ENCODE results near the gene BBS1. TPM values are rescaled to one million over a fixed set of nuclear protein-coding genes. Genes with fewer than 3 reads are reported as not detected.
A peak's percentile ranks its signal among the peaks of the same experiment; 100 is the strongest.
"Not testable (repeated sequence)": the region's sequence is repeated elsewhere in the genome, so short reads cannot be mapped to it uniquely, and the experiment has no call there.

Gene BBS1
- total RNA-seq, 1 experiment from 2014 or later = 39.7 TPM

DNA sequence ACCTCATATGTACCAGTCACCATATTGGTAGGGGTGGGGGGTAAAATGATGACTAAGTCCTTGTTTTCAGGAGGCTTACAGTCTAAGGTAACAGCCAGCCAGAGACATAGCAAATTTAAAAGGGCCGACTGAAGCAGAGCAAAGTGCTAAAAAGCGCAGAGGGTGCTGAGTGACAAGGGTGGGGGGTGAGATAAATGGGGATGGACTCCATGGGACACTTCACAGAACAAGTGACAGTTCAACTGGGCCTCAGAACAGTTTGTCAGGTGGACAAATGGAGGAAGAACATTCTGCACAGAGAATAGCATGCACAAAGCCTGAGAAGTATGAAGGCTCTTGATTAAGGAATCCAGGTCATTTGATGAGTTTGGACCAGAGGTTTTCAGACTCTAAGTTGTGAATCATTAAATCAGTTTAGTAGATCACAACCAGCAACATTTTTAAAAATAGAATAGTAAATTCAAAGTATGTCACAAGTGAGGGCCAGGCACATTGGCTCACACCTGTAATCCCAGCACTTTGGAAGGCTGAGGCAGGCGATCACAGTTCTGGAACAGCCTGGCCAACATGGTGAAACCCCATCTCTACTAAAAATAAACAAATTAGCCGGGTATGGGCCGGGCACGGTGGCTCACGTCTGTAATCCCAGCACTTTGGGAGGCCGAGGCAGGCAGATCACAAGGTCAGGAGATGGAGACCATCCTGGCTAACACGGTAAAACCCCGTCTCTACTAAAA is 14.0 kb downstream of the BBS1 start:
- no peak for DNase-seq (ENCODE audit: low spot score)

DNA sequence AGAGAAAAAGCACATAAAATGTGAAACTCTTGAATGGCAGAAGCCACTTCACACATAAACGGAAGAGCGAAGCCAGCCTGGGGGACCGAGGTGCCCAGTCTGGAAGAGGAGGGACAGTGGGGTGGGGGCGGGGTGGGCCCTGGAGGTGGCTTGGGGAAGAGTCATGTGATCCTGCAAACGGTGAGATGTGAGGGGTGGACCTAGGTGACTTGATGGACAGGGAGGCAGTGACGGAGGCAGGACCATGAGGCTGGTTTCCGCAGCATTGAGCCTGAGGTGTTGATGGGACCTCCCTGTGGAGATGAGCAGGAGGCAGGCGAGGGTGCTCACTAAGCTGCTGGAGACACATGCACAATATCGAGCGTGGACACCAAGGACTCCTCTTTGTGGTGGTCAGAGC is 18.6 kb downstream of the BBS1 start:
- DNase-seq (ENCODE audit: low spot score) = no peak

DNA sequence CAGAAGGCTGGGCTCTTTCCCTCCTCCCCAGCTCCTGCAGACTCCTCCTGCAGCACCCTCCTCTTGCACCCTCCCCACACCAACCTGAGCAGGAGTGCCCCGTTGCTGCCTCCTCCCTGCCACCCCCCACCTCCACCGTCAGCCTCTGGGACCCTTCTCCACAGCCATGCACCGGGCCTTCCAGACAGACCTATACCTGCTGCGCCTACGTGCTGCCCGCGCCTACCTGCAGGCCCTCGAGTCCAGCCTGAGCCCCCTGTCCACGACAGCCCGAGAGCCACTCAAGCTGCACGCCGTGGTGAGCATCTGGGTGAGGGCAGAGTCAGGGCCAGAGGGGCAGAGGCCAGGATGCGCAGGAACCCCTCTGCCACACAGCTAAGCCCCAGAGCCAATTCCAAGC is 19.2 kb downstream of the BBS1 start:
- no peak for DNase-seq (ENCODE audit: low spot score)

DNA sequence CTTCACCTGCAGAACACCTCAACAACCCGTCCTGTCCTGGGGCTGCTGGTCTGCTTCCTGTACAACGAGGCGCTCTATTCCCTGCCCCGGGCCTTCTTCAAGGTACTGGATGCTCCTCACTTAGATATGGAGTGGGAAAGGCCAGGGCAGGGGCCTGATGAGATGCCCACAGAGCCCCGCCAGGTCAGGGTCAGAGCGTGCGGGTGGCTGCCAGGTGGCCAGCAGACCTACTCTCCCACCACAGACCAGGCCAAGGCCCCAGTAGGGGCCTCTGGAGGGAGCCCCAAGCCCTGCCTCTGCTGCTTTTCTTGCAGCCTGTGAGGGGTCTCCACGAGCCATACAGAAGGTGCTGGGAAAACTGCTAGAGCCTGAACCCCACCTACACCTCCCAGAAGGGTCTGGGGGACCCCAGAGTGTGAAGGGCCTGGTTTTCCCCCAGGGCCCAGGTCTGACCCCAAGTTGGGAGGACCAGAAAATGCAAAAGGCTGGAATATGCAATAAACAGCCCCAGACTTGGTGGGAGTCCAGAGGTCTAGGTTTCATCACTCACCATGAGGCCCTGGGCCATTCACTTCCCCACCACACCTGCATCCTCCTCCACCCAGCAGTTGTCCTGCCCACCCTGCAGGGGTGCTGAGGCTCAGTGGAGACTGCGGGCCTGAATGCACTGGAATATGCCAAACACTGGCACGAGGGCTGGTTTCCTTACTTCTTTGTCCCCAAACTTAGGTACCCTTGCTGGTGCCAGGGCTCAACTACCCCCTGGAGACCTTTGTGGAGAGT is 20.7 kb downstream of the BBS1 start:
- DNase-seq (ENCODE audit: low spot score) = no peak

DNA sequence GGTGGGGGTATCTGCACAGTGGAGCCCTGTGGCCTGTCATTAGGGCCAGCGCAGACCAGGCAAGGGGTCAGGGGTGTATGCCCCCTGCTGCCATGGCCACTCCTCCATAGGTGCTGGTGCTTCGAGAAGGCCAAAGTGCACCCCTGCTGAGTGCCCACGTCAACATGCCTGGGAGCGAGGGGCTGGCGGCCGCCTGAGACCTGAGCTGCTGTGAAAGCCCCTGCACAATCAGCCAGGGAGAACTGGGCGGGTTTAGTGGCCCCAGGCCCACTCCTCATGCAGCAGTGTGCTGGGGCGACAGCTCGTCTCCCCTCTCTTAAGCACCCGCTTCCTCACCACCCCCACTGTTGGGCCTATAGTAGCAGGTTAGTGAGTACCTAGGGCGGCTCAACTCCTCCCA is 21.4 kb downstream of the BBS1 start:
- DNase-seq (ENCODE audit: low spot score) = no peak

DNA sequence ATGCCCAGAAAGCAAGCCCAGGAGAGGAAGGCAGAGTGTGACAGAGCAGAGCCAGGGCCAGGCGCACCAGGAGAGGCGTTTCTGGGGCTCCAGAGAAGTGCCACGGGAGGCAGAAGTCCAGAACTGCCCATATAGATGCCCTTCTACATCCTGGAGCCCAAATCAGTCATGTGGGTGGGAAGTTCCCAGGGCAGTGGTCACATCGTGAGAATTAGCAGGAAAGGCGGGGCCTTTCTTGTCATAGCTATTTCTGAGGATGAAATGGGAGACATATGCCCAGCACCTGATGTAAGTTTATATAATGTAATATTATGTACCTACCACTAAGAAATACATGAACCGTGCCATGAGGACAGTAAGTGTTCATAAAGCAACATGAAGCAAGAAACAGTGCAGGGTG is 22.3 kb downstream of the BBS1 start:
- no peak for DNase-seq (ENCODE audit: low spot score)

DNA sequence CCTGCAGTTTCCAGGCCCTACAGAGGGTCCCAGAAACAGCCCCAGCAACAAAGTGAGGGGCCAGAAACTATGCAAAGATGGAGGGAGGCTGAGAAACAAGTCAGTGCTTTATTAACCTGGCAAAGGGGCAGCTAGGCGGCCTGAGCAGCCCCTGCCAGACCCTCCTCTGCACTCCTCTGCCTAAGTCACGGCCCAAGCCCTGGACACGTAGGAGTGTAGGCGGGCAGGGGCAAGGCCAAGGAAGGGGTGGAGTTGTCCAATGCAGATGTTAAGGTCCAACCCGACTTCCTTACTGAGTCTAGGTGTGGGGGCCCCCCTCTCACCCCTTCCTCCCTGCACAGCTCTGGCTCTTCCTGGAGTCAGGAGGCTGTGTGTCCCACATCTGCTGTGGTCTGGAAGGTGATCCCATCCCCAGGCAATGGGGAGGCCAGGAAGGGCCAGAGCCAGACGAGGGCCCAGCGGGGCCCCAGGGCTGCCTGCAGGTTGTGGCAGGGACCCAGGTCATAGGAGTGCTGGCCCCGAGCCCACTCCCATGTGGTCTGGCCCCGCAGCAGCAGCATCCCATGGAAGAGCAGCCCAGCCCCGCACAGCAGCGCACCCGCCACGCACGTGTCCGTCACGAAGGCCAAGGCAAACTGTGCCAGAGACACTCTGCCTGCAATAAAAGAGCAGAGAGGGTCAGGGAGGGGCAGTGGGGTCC is 28.9 kb downstream of the BBS1 start:
- DNase-seq (ENCODE audit: low spot score) = no peak

DNA sequence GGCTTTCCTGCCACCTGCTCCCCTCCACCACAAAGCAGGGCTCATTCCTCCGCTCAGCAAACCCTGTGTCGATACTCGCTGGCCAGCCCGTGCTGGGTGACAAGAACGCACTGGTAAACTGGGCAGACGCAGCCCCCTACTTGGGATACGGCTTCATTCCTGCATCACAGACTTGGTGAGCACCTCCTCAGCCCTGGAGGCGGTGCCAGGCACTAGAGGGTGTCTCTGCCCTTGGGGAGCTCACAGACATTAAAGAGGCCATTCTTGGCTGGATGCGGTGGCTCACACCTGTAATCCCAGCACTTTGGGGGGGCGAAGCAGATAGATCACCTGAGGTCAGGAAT is 29.4 kb downstream of the BBS1 start:
- no peak for DNase-seq (ENCODE audit: low spot score)

DNA sequence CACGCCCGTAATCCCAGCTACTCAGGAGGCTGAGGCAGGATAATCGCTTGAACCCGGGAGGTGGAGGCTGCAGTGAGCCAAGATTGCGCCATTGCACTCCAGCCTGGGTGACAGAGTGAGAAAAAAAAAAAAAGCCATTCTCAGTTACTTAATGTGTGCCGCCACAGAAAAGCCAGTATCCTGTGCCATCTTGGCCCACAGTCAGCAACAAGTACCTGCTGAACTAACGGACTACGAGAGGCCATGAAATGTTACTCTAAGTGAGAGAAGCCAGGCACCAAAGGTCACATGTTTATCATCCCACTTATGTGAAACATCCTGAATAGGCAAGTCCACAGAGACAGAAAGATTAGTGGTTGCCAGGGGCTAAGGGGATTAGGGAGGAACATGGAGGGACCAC is 30.2 kb downstream of the BBS1 start:
- DNase-seq (ENCODE audit: low spot score) = not testable (repeated sequence)

DNA sequence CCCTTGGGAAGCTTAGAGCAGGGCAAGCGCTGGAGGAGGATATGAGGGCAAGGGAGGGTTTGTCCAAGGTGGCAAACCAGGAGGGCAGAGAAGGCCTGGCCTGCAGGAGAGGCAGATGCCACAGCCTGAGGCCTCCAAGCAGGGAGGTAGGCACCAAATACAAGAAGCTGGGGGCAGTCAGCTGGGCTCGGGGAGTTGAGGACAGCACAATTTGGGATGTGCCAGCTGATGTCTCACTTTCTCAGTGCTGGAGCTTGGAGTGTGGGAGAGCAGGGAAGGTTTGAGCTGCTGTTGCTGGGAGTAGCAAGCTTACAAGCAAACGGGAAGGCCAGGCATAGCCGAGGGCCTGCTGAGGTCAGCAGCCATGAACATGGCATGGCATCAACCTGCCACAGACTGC is 31.5 kb downstream of the BBS1 start:
- no peak for DNase-seq (ENCODE audit: low spot score)

DNA sequence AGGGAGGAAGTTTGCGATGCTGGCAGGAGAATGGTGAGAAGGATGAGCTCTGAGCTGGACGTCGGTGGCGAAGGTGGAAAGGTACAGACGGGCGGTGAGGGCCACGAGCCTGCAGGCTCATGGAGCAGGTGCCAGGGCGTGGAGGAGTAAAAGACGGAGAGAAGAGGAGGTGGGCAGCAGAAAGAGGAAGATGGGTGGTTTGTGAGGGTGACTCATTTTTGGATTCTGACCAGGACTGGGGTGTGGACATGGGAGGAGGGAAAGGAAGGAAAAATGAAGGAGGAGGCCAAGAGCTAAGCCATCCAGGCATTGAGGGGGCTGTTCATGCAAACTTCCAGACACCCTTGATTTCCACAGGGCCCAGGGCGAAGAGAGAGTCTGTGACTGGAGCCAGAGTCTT is 31.9 kb downstream of the BBS1 start:
- DNase-seq (ENCODE audit: low spot score) = no peak

DNA sequence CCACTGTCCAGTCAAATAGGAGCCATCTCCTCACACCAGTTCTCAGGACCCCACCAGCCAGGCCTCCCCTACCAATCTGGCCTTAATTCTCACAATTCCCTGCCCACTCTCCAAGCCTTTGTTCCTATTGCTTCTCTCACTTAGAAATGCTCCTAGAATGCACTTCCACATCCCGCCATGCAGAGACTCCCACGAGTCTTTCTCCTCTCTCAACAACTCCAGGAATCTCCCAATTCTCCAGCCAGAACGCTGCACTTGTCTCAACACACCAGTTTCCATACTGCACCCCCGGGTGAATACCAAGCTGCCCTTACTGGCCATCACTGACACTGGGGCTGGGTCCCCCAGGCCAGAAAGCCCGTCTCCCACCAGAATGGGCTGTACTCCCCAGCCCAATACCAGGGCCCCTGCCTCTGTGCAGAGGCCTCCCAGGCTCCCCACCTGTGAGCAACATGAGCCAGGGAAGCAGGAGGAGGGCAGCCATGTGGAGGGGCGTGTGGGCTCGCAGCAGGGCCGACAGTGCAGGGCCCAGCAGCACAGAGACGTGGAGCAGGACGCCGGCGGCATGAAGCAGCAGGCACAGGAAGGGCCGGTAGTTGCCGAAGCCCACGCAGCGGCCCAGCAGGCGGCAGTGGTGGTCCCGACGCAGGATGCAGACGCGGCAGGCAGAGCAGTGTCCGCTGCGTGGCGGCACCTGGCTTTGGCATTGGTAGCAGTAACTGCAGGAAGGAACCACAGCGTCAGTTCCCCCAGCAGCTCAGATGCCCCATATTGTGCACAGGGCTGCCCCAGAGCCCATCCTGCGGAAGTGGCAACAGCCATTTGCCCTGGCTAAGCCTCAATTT is 33.0 kb downstream of the BBS1 start:
- DNase-seq (ENCODE audit: low spot score) = no peak

DNA sequence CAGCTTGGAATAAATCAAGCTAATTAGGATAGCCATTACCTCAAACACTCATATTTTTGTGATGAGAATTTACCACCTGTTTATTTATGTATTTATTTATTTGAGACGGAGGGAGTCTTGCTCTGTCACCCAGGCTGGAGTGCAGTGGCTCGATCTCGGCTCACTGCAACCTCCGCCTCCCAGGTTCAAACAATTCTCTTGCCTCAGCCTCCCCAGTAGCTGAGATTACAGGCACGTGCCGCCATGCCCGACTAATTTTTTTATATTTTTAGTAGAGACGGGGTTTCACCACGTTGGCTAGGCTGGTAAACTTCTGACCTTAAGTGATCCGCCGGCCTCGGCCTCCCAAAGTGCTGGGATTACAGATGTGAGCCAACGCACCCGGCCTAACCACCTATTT is 34.5 kb downstream of the BBS1 start:
- not testable (repeated sequence) for DNase-seq (ENCODE audit: low spot score)

DNA sequence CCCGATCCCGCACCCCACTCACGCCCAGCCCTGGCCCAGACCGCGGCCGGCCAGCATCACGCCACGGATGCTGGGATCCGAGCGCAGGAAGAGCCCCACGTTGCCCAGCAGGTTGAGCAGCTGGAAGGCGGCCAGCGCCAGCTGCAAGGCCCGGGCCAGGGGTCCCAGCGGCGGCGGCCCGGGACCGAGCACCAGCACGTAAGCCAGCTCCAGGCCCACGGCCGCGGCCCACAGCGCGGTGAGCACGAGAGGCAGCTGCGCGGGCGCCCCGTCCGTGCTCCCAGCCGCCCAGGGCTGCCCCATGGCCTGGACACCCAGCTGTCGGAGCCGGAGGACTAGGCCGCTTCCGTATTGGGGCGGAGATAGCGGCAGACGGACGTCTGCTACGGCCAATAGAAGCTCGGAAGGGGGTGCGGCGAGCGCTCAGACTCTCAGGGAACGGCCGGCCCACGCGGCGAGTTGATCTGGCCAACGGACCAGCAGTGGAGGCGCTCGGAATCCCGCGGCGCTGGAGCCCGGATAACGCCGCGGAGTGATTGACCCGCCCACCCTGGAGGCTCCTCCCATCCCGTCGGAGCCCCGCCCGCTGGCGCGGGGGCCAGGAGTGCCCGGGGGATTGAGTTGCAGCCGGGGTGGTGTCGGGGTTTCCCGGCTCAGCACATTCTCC is 35.4 kb downstream of the BBS1 start, which contains the start of gene ZDHHC24:
Gene ZDHHC24, minus strand, starts transcription at position 348 of the 667 bp plus-strand sequence. Its CDS starts 45 bp downstream, at position 303.
- peak; percentile 99 for DNase-seq (ENCODE audit: low spot score)

DNA sequence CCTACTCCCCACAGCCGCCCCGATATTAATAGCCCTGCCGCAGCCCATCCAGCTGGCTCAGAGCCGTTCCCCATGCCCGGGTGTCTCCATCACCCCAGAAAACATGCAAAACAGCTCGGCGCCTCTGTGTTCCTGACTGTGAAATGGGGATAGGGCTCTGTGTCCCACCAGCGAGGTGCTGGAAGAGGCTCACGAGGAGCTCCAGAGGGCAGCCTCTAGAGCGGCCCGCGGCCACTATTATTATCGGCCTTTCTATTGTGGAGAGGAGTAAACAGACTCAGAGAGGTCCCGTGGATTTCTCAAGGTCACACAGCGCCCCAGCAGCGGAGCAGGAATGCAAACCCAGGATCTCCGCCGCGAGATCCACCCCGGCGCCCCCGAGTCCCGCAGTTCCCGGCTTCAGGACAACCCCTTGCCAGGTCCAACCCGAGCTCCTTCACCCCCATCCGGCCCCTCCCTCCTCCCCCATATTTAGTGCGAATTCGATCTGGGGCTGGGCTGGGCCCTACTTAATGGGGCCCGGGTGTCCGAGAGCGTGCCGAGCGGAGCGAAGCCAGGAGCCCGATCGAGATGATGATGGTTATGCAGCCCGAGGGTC is 36.0 kb downstream of the BBS1 start, which contains the start of gene ACTN3:
Gene ACTN3, plus strand, starts transcription at position 536 of the 598 bp plus-strand sequence. Its CDS starts 35 bp downstream, at position 571.
- no peak for DNase-seq (ENCODE audit: low spot score)

DNA sequence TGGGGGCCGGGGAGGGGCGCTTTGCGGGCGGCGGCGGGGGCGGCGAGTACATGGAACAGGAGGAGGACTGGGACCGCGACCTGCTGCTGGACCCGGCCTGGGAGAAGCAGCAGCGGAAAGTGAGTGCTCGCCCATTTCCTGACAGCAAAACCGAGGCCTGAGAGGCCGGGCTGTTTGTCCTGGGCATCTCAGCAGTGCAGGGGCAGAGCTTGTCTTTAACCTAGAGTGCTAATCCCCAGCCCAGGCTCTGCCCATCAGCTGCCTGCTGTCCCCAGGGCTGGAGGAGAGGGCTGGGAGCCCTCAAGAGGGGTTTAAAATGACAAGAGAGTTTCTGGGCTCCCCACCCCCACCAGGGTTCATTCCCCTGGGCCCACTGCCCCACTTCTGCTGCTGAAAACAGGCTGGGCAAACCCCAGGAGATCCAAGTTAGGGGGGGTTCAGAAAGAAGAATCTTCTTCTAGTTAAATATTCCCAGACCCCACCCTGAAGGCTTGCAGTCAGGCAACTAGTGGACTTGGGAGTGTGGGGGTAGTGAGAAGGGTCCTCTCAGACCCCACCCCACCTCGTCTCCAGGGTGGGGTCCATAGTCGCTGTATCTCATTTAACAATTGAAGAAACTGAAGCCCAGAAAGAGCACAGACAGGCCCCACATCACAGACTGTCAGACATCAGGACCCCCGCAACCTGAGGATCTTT is 36.7 kb downstream of the BBS1 start:
- DNase-seq (ENCODE audit: low spot score) = no peak

DNA sequence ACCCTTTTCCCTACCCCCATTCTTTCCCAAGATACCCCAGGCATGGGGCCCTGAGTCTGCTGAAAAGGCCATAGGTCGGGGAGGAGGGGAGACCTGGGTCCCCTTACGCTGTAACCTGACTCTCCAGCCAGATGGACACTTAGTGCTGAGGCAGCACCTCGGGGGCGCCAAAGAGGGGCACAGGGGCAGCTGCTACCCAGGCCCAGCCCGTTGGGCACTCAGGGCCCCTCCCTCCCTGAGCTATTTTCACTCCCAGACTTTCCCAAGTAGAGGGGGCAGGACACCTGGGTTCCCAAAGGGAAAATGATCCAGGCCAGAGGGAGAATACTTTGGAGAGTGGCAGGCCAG is 37.2 kb downstream of the BBS1 start:
- DNase-seq (ENCODE audit: low spot score) = no peak

DNA sequence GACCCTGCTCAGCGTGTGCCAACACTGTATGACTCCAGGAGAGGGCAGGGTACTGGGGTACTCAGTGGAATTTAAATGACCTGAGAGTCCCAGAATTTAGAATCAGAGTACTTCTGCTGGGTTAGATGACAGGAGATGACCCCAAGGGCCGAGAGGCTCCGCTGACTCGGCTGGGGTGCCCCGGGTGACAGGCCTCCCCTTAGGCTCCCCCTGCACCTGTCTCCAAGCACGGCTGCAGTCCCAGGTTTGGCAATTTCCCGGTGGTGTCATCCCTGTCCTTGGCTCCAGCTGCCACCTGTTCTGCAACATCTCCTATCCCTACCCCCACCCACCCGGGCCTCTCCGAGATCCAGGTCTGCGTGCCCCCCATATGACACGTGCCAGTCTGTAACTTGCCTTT is 37.6 kb downstream of the BBS1 start:
- DNase-seq (ENCODE audit: low spot score) = no peak

DNA sequence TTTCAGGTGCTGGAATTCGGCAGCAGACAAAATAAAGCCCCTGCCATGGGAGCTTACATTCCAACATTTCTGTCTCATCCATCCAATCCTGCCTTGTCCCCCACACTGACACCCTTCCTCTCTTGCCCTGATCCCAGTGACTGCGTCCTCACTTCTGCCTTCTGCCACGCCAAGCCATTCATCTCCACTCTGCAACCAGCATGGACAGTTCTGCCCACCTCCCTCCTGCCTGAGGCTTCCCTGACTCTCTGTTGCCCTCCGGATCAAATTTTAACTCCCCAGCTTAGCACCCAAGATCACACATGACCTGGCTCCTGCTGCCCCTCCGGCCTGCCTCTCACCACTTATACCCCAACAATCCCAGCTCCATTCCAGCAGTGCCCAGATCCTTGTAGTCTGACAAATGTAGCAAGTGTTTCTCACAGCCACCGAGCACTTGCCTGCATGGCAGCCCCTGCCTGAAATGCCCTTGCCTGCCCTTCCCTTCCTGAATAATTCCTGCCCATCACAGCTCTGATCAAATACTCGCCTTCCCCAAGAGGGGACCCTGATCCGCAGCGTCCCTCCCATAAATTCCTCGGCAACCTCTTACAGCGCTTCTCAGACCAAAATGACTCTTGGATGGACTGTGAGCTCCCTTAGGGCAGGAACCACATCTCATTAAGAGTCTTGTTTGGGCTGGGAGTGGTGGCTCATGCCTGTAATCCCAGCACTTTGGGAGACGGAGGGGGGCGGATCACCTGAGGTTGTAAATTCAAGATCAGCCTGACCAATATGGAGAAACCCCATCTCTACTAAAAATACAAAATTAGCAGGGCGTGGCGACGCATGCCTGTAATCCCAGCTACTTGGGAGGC is 38.6 kb downstream of the BBS1 start:
- DNase-seq (ENCODE audit: low spot score) = no peak

Data from HT-29 (cell line).